AG20443 (cell line): ENCODE measurements around the gene CACNA2D2.

ENCODE experiments used
- DNase-seq: peaks from one replicate; pipeline ENCODE4 v3.0.0; 2012; ENCODE audit warnings: low spot score, mixed read lengths

CACNA2D2 gene

GRCh38 chr3:50345586-50346234 is 157.7 kb downstream of the CACNA2D2 start, which contains the start of gene ZMYND10:
Gene ZMYND10, minus strand, starts transcription at chr3:50345732. Its CDS starts 153 bp downstream, at chr3:50345579.
- DNase-seq: peak; percentile 95

DNA sequence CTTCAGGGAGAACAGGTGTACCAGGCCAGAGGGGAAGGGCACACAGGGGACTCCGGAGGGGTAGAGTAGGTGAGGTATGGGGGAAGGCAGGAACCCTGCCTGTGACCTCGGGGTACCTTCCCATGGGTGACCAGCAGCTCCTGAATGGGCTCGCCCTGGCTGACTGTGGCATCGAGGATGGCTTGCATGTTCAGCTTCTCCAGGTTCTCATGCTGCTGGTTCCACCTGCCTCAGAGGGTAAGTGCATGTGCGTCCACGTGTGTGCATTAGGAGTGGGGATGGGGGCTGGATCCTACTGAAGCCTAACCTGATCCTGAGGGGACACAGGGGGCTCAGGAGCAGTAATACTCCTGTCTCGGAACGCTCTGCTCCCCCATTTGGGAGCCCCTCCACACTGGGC is 158.4 kb downstream of the CACNA2D2 start:
- no peak for DNase-seq

DNA sequence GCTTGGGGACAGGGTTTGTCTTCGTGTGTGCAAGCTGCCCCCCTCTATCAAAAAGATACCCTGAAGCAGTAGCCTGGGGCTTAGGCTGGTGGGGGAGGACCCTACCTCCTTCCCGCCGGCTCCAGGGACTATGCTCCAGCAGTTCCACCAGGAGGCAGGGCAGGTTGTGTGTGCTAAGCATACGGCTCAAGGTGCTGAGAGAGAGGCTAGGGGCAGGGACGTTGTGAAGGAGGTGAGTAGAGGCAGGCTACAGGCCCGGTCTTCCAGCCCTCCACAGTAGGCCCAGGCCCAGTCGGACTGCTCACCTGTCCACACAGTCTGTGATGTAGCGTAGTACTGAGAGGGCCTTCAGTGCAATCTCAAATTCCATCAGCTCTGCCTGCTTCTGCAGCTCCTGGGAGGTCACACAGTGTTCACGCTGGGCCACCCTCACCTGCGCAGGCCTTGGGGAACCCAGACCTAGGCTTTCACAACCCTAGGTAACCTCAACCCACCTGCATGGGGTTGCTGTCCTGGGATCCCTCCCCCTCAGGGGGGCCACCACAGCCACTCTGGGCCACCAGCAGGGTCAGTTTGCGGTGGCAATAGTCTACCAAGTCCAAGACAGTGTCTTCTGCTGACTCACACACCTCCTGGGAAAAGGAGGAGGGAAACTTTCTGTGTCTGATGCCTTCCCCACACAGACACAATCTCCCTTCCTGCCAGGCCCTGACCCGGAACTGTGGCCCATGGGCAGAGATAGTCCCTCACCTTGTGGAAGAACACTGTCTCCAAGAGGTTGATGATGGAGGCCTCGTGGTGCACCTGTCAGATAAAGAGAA is 160.4 kb downstream of the CACNA2D2 start:
- no peak for DNase-seq

DNA sequence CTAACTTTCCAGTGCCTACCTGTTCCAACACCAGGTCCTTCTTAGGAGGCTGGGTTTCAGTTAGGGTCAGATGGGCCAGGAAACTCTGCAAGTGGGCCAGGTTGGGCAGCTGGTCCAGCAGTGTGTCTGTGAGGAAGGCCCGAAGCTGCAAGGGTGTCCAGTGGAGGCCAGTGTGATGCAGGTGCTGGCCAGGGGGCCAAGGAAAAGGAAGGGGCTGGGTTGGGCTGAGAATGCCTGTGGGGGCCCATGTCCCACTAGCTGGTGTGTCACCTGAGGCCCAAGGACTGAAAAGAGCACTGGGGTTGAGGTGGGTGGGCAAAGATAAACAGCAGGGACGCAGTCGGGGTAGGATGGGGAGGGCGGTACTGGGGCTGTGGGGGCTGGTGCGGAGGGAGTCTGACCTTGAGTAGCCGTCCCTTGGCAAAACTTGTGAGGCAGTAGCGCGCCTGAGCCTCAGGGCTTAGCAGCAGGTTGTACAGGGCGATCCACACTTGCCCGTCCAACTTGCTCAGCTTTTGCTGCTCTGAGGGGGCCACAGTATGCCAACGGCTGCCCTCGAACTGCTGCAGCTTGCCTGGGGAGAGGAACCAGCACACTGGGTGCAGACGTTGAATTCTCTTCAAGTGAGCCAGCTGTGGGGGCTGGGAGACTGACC is 161.3 kb downstream of the CACNA2D2 start:
- no peak for DNase-seq

- DNase-seq: no peak
These were observed 161.9 kb downstream of the CACNA2D2 start for GRCh38 chr3:50341537-50341936.

- DNase-seq: peak; percentile 81
These were observed 162.7 kb downstream of the CACNA2D2 start, which contains the start of gene RASSF1 for GRCh38 chr3:50340448-50341329. Gene RASSF1, minus strand, starts transcription at chr3:50340836. Its CDS starts 31 bp downstream, at chr3:50340805.

DNA sequence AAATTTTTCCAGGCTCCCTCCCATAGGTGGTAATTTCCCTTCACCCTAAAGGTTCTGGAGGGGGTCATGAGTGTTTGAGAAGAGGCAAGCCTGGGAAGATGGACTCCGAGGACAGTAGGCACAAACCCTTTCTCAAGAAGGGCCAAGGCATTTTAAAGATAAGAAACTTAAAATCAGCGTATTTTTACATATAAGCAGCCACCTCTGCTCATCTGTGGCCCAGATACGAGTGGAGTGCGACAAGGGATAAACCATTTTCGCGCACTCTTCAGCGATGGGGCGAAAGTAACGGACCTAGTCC is 163.3 kb downstream of the CACNA2D2 start:
- DNase-seq: no peak

- DNase-seq: no peak
These were observed 163.8 kb downstream of the CACNA2D2 start for GRCh38 chr3:50339485-50340146.

- no peak for DNase-seq
These were observed 164.5 kb downstream of the CACNA2D2 start for GRCh38 chr3:50338965-50339364.

GRCh38 chr3:50337175-50337861 is 166.1 kb downstream of the CACNA2D2 start:
- peak; percentile 99 for DNase-seq

GRCh38 chr3:50336452-50337174 is 166.8 kb downstream of the CACNA2D2 start:
- no peak for DNase-seq

- no peak for DNase-seq
These were observed 168.9 kb downstream of the CACNA2D2 start for GRCh38 chr3:50334339-50335075.

- peak; percentile 64 for DNase-seq
These were observed 169.6 kb downstream of the CACNA2D2 start for GRCh38 chr3:50333744-50334328.

GRCh38 chr3:50331364-50331907 is 172.0 kb downstream of the CACNA2D2 start:
- no peak for DNase-seq

DNA sequence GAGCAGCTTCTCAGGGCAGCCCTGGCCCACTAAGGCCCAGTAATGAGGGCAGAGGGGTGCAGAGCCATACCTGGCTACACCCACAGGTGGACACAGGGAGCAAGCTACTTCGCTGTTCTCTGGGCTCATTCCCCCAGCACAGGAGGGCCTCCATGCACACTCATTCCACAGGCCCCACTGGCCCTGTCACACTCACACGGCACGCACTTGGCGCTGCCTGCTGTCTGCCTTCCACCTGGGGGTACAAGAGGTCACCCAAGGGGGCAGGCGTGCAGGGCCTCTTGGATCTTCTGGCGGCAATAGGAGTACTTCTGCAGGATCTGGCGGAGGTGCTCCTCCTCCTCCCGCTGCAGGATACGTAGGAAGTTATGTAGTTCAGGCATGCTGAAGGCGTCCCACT is 173.1 kb downstream of the CACNA2D2 start:
- no peak for DNase-seq

GRCh38 chr3:50327943-50328691 is 175.3 kb downstream of the CACNA2D2 start, which contains the start of gene TUSC2:
Gene TUSC2, minus strand, starts transcription at chr3:50328223. Its CDS starts 124 bp downstream, at chr3:50328099.
- DNase-seq: peak; percentile 96

DNA sequence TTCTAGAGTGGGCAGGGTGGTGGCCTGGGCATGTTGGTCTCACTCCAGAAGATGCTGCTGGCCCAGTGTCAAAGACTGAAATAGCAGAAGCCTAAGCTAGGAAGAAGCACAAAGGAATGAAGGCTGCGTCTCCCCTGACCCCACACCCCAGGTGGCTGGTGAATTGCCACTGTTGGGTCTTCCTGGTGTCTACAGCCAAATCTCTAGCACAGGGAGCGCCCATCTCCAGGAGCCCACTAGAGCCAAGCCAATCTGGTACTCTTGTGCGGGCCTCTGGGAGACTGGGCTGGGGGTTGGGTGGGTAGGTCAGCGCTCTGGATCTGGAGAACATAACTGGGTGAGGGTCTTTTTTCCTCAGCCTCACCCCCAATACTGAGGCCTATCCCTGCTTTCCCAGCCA is 176.3 kb downstream of the CACNA2D2 start:
- no peak for DNase-seq

- no peak for DNase-seq
These were observed 177.3 kb downstream of the CACNA2D2 start for GRCh38 chr3:50326182-50326541.
